Mesodermal cell (in vitro differentiated cells): ENCODE measurements around the gene C1orf21.

Source experiments
- H3K27ac ChIP-seq: 2 replicates; pipeline ENCODE4 v1.7.0; 2013; ENCODE audit warnings: mild to moderate bottlenecking, low read depth, low read length, moderate library complexity; ENCODE audit not compliant: severe bottlenecking
- H3K36me3 ChIP-seq: 2 replicates; pipeline ENCODE4 v1.7.1; 2013; ENCODE audit warnings: mild to moderate bottlenecking, low read length, moderate library complexity; ENCODE audit not compliant: control insufficient read depth, insufficient read depth
- H3K4me1 ChIP-seq: one replicate; pipeline ENCODE4 v1.7.1; 2013; ENCODE audit warnings: mild to moderate bottlenecking, low read length; ENCODE audit not compliant: insufficient read depth, control insufficient read depth, poor library complexity, severe bottlenecking
- H3K4me3 ChIP-seq: 2 replicates; pipeline ENCODE4 v1.7.0; 2013; ENCODE audit warnings: low read length, control low read depth, mild to moderate bottlenecking; ENCODE audit not compliant: insufficient read depth, poor library complexity, severe bottlenecking; ENCODE audit errors: extremely low read depth
- H3K9me3 ChIP-seq: 2 replicates; pipeline ENCODE4 v1.7.1; 2013; ENCODE audit warnings: mild to moderate bottlenecking, low read length, moderate library complexity; ENCODE audit not compliant: control insufficient read depth
- WGBS, 2 experiments: methylation state at CpG; one replicate each; pipeline ENCODE4 v1.1.5; 2013; ENCODE audit warnings: missing lambda C conversion rate in 2 of 2; ENCODE audit not compliant: insufficient coverage in 2 of 2; 5-methylcytosine and 5-hydroxymethylcytosine counted together

C1orf21 gene

GRCh38 chr1:184465489-184466146 lies 78.8 kb downstream of the C1orf21 start:
- H3K4me3 ChIP-seq: no peak overlapping the region
- H3K36me3 ChIP-seq: no peaks in the 10 kb centered on the region
- H3K4me1 ChIP-seq: peaks cover 18% of the 10 kb centered on the region
- 87% methylated on average over 5 to 6 of the region's 7 CpGs for WGBS, 2 experiments
- H3K9me3 ChIP-seq: no peaks in the 10 kb centered on the region
- H3K27ac ChIP-seq: no peak overlapping the region

DNA sequence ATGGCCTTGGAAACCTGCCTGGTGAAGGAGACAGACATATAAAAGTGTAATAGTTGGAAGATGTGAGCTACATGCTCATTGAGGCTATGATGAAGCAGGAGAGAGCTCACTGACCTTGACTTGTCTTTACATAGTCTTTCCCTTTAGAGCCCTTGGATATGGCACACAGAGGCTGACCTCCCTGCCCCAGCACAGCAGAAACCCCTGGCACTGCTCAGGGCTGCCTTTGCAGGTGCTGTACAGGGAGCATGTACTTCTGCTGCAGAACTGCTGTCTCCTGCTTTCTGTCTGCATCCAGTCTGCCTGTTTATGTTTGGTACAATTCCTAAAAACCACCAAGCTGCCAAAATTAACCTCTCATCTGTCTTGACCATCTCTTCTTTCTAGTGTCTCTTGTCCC lies 80.5 kb downstream of the C1orf21 start:
- no peak overlapping the region for H3K4me3 ChIP-seq
- H3K9me3 ChIP-seq: no peaks in the 10 kb centered on the region
- H3K27ac ChIP-seq: no peak overlapping the region
- peaks cover 1% of the 10 kb centered on the region for H3K4me1 ChIP-seq
- no peaks in the 10 kb centered on the region for H3K36me3 ChIP-seq

GRCh38 chr1:184469396-184469795 lies 82.6 kb downstream of the C1orf21 start:
- no peaks in the 10 kb centered on the region for H3K4me1 ChIP-seq
- H3K9me3 ChIP-seq: no peaks in the 10 kb centered on the region
- H3K36me3 ChIP-seq: no peaks in the 10 kb centered on the region
- no peak overlapping the region for H3K4me3 ChIP-seq
- H3K27ac ChIP-seq: no peak overlapping the region
- WGBS, 2 experiments: 83 to 100% methylated on average over 1 of the region's 1 CpG

GRCh38 chr1:184471686-184472085 lies 84.9 kb downstream of the C1orf21 start:
- no peaks in the 10 kb centered on the region for H3K4me1 ChIP-seq
- WGBS, 2 experiments: 94 to 95% methylated on average over 2 to 3 of the region's 5 CpGs
- no peaks in the 10 kb centered on the region for H3K36me3 ChIP-seq
- H3K9me3 ChIP-seq: no peaks in the 10 kb centered on the region
- no peak overlapping the region for H3K4me3 ChIP-seq
- H3K27ac ChIP-seq: no peak overlapping the region

DNA sequence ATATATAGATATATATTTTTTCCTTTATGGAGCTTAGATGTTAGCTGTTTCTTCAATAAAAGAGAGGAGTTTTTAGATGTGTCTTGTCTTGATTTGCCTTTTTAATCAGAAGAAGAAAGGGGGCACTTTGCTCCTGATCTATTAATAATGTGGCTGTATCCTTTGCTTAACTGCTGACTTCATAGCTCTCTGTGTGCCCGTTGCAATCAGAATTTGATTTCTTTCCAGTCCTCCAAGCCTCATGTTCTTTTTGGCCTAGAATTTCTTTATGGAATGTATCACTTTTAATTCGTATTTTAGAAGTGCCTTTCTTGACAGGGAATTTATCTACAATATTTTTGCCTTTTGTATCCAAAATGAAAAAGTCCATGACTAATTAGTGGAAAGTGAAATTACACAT lies 85.3 kb downstream of the C1orf21 start:
- H3K27ac ChIP-seq: no peak overlapping the region
- 100% methylated on average over 1 of the region's 2 CpGs; no CpG with 5 or more reads in 1 of the 2 experiments for WGBS, 2 experiments
- H3K36me3 ChIP-seq: no peaks in the 10 kb centered on the region
- H3K4me3 ChIP-seq: no peak overlapping the region
- no peaks in the 10 kb centered on the region for H3K4me1 ChIP-seq
- H3K9me3 ChIP-seq: no peaks in the 10 kb centered on the region

DNA sequence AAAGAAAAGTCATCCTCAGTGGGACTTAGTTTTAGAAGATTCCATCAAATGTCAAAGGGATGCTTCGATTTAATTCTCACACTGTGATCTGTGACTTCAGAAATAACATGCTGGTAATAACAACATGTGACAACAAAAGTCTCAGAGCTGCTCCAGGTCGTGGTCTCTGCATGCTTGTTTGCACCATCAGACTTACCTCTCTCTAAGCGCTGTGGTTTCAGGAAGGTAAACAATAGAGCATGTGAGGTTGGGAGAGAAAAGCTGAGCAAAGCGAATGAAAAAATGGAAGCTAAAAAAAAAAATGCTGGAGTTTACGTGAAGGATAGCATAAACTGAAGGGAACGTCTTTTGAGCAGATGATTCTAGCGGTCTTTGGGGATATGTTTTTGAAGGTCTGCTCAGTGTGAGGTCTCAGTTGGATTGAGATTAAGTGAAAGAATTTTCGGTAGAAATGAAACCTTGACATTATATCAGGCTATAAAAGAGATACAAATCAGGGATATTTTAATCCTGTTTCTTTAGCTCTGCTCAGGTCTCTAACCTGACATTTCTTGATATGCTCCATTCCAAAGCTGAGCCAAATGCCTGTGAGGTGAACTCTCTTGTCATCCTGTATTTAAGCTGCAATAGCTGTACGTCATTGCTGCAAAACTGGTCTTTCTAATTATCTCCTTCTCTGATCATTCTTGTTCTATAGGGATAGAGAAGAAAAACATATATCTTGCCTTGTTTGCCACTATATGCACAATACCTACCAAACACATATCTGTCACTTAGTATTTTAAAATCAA lies 86.5 kb downstream of the C1orf21 start:
- WGBS, 2 experiments: 91 to 95% methylated on average over 4 to 6 of the region's 9 CpGs
- Histone ChIP-seq H3K4me1 (no peaks in the 10 kb centered on the region), H3K9me3 (no peaks in the 10 kb centered on the region), H3K4me3 (no peak overlapping the region), H3K27ac (no peak overlapping the region), H3K36me3 (peaks cover 3% of the 10 kb centered on the region)

DNA sequence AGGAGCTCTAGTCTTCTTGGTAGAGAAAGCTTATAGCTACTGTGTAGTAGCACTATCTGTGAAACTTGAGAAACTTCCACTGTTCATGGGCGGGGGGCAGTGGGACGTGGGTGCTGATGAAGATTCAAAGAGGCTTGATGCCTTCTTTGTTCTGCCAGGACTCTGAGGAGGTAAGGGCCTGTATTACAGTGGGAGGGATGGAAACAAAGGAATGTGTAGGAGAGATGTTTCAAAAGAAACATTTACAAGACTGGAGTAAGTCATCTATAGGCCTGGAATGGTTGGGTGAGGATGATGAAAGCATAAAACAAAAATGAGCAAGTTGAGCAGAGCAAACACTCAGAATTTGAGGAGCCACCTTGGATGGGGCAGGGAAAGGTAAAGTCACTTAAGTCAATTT lies 89.4 kb downstream of the C1orf21 start:
- H3K9me3 ChIP-seq: no peaks in the 10 kb centered on the region

GRCh38 chr1:184479435-184480167 lies 92.8 kb downstream of the C1orf21 start:
- H3K27ac ChIP-seq: no peak overlapping the region
- H3K4me1 ChIP-seq: peaks cover 11% of the 10 kb centered on the region
- H3K9me3 ChIP-seq: no peaks in the 10 kb centered on the region
- peaks cover 6% of the 10 kb centered on the region for H3K36me3 ChIP-seq
- no peak overlapping the region for H3K4me3 ChIP-seq
- 92 to 94% methylated on average over 9 of the region's 14 CpGs for WGBS, 2 experiments

More for the DNA sequence above, 89.4 kb downstream of the C1orf21 start:
- H3K27ac ChIP-seq: no peak overlapping the region
- no peak overlapping the region for H3K4me3 ChIP-seq
- peaks cover 6% of the 10 kb centered on the region for H3K36me3 ChIP-seq
- WGBS, 2 experiments: 93% methylated on average over 2 of the region's 2 CpGs; no CpG with 5 or more reads in 1 of the 2 experiments
- H3K4me1 ChIP-seq: peaks cover 8% of the 10 kb centered on the region

DNA sequence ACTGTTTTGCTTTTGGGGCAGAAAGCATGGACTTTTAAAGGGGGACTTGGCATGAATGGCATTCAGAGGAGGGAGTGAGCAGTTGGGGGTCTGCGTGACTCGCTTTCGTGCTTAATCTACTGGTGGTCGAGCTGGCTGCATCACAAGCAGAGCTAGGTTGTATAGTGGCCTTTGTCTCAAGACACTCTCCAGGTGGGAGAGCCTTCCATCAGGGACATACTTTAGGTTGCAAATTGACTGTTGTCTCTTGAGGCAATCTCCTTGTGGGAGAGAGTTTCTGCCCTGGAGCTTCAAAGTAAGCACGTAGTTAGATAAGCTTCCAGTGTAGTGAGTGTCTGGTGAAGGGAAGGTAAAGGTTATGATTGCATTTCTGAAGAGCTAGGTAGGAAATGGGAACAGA lies 93.9 kb downstream of the C1orf21 start:
- H3K36me3 ChIP-seq: peaks cover 6% of the 10 kb centered on the region
- no peaks in the 10 kb centered on the region for H3K9me3 ChIP-seq
- WGBS, 2 experiments: 24 to 28% methylated on average over 5 of the region's 5 CpGs
- no peak overlapping the region for H3K4me3 ChIP-seq
- no peak overlapping the region for H3K27ac ChIP-seq
- peaks cover 16% of the 10 kb centered on the region for H3K4me1 ChIP-seq

- H3K27ac ChIP-seq: no peak overlapping the region
- H3K4me3 ChIP-seq: no peak overlapping the region
- 93 to 94% methylated on average over 4 to 5 of the region's 5 CpGs for WGBS, 2 experiments
These were observed 95.3 kb downstream of the C1orf21 start for GRCh38 chr1:184482136-184482535.

More at GRCh38 chr1:184482136-184482535, 95.3 kb downstream of the C1orf21 start:
- Histone ChIP-seq H3K4me1 (peaks cover 18% of the 10 kb centered on the region), H3K36me3 (peaks cover 6% of the 10 kb centered on the region), H3K9me3 (no peaks in the 10 kb centered on the region)
